ENCODE measurements around the gene BCOR. TPM values are rescaled to one million over a fixed set of nuclear protein-coding genes. Genes with fewer than 3 reads are reported as not detected.

Gene BCOR
- total and polyA plus RNA-seq, 4 donors = 5.6 to 23.0 (median 11.0) TPM

DNA sequence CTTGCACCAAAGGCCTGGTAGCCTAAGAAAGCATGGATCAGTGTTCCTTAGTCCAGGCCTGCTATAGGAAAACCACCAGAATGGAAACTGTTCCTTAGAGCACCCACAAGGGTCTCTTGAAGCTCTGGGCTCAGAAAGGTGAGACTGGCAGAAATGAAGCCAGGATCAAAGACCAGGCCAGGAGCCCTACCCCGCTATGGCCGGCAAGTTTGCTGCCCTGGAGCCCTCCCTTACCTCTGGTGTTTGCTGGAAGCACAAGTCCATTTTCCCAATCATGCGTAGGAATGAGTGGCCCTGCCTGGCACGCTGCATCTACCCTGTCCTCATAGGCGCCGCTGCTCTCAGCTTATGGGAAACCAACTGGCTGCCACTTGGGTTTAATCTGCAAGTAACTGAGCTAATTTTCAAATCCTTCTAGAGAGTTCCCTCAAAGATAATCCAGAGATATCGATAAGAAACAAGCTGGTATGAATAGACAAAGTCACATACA is 37.4 kb downstream of the BCOR start:
- WGBS = 96% methylated on average over 7 of the region's 7 CpGs
- TF ChIP-seq HNF4A (conservative IDR thresholded peaks at IDR 0.05) (no peak), RAD21 (IDR thresholded peaks at IDR 0.05) (no peak)
- TF ChIP-seq, protein P1, sequence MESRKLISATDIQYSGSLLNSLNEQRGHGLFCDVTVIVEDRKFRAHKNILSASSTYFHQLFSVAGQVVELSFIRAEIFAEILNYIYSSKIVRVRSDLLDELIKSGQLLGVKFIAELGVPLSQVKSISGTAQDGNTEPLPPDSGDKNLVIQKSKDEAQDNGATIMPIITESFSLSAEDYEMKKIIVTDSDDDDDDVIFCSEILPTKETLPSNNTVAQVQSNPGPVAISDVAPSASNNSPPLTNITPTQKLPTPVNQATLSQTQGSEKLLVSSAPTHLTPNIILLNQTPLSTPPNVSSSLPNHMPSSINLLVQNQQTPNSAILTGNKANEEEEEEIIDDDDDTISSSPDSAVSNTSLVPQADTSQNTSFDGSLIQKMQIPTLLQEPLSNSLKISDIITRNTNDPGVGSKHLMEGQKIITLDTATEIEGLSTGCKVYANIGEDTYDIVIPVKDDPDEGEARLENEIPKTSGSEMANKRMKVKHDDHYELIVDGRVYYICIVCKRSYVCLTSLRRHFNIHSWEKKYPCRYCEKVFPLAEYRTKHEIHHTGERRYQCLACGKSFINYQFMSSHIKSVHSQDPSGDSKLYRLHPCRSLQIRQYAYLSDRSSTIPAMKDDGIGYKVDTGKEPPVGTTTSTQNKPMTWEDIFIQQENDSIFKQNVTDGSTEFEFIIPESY (IDR thresholded peaks at IDR 0.05) = no peak
- TF ChIP-seq, protein P2, sequence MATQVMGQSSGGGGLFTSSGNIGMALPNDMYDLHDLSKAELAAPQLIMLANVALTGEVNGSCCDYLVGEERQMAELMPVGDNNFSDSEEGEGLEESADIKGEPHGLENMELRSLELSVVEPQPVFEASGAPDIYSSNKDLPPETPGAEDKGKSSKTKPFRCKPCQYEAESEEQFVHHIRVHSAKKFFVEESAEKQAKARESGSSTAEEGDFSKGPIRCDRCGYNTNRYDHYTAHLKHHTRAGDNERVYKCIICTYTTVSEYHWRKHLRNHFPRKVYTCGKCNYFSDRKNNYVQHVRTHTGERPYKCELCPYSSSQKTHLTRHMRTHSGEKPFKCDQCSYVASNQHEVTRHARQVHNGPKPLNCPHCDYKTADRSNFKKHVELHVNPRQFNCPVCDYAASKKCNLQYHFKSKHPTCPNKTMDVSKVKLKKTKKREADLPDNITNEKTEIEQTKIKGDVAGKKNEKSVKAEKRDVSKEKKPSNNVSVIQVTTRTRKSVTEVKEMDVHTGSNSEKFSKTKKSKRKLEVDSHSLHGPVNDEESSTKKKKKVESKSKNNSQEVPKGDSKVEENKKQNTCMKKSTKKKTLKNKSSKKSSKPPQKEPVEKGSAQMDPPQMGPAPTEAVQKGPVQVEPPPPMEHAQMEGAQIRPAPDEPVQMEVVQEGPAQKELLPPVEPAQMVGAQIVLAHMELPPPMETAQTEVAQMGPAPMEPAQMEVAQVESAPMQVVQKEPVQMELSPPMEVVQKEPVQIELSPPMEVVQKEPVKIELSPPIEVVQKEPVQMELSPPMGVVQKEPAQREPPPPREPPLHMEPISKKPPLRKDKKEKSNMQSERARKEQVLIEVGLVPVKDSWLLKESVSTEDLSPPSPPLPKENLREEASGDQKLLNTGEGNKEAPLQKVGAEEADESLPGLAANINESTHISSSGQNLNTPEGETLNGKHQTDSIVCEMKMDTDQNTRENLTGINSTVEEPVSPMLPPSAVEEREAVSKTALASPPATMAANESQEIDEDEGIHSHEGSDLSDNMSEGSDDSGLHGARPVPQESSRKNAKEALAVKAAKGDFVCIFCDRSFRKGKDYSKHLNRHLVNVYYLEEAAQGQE (IDR thresholded peaks at IDR 0.05) = no peak
- H3K36me3 ChIP-seq (ENCODE audit: control insufficient read depth in 4 of 4, insufficient read depth in 3 of 4, low read depth in 1 of 4, low read length in 3 of 4) = peaks cover 15 to 40% (median 22%) of the 10 kb centered on the region in 4 donors
- H3K9me3 ChIP-seq (ENCODE audit: control insufficient read depth in 4 of 4, low read length in 3 of 4) = no peaks in the 10 kb centered on the region
- H3K27me3 ChIP-seq (ENCODE audit: control insufficient read depth in 4 of 4, insufficient read depth in 4 of 4, low read length in 3 of 4) = no peaks in the 10 kb centered on the region
- no peak overlapping the region for H3K9ac ChIP-seq (ENCODE audit: low read depth in 1 of 2, low read length in 2 of 2)
- no peak for DNase-seq (ENCODE audit: low spot score)
- H3K4me1 ChIP-seq (ENCODE audit: control insufficient read depth in 4 of 4, insufficient read depth in 4 of 4, low read length in 3 of 4) = no peaks in the 10 kb centered on the region
- H3K4me3 ChIP-seq (ENCODE audit: low read depth in 1 of 3, low read length in 3 of 3) = no peak overlapping the region
- H3K27ac ChIP-seq (ENCODE audit: low read depth in 1 of 2, low read length in 2 of 2) = no peak overlapping the region

DNA sequence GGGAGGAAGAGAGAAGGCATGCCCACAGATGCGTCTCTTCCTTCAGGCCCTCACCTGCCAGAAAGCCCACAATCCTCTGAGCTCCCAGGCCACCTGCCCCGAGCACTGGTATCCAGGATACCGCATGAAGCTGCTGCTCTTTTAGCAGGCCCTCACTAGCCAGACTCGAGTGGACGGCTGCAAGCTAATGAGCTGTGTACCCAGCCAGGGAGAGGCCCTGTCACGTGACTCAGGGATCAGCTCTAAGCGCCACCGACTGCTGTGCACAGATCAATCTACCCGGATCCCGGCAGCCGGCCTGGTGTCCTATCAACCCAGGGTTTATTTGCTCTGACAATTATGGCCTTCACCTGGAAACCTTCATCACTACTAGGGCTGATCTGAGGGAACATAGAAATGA is 39.0 kb downstream of the BCOR start:
- H3K36me3 ChIP-seq (ENCODE audit: control insufficient read depth in 4 of 4, insufficient read depth in 3 of 4, low read depth in 1 of 4, low read length in 3 of 4) = peaks cover 16 to 50% (median 33%) of the 10 kb centered on the region in 4 donors
- H3K27me3 ChIP-seq (ENCODE audit: control insufficient read depth in 4 of 4, insufficient read depth in 4 of 4, low read length in 3 of 4) = no peaks in the 10 kb centered on the region
- TF ChIP-seq RAD21 (IDR thresholded peaks at IDR 0.05) (peak in 1 of 2 donors; percentile 33), RXRA (IDR thresholded peaks at IDR 0.05) (peak in 1 of 2 donors; percentile 47), HNF4A (conservative IDR thresholded peaks at IDR 0.05) (peak in 1 of 2 donors; percentile 41), GABPA (IDR thresholded peaks at IDR 0.05 in 1 of 2, conservative IDR thresholded peaks at IDR 0.05 in 1 of 2) (no peak)
- H3K4me1 ChIP-seq (ENCODE audit: control insufficient read depth in 4 of 4, insufficient read depth in 4 of 4, low read length in 3 of 4) = no peaks in the 10 kb centered on the region
- no peak for DNase-seq (ENCODE audit: low spot score)
- H3K4me3 ChIP-seq (ENCODE audit: low read depth in 1 of 3, low read length in 3 of 3) = no peak overlapping the region
- H3K27ac ChIP-seq (ENCODE audit: low read depth in 1 of 2, low read length in 2 of 2) = no peak overlapping the region
- H3K9ac ChIP-seq (ENCODE audit: low read depth in 1 of 2, low read length in 2 of 2) = no peak overlapping the region
- 44% methylated on average over 11 of the region's 11 CpGs for whole genome bisulfite sequencing
- H3K9me3 ChIP-seq (ENCODE audit: control insufficient read depth in 4 of 4, low read length in 3 of 4) = no peaks in the 10 kb centered on the region

DNA sequence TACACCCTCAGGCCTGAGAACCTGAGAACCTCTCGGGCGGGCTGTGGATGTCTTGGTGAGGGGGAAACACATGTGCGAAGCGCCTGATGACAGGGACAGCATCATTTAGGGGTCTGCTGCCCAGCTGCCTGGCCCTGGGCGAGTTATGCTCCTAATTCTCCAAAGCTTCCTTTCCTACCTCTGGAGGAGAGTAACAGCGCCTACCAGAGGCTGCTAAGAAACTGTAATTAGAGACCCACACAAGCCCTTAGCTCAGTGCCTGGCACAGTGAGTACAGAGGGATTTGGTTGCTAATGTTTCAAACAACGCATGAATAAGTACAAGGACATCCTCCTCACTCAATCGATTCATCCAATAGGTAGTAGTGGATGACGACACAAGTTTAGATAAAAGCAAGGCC is 40.4 kb downstream of the BCOR start:
- peaks cover 8 to 49% (median 37%) of the 10 kb centered on the region in 4 donors for H3K36me3 ChIP-seq (ENCODE audit: control insufficient read depth in 4 of 4, insufficient read depth in 3 of 4, low read depth in 1 of 4, low read length in 3 of 4)

More for the DNA sequence above, 40.4 kb downstream of the BCOR start:
- Histone ChIP-seq H3K9ac (ENCODE audit: low read depth in 1 of 2, low read length in 2 of 2) (no peak overlapping the region), H3K4me1 (ENCODE audit: control insufficient read depth in 4 of 4, insufficient read depth in 4 of 4, low read length in 3 of 4) (no peaks in the 10 kb centered on the region), H3K4me3 (ENCODE audit: low read depth in 1 of 3, low read length in 3 of 3) (no peak overlapping the region), H3K9me3 (ENCODE audit: control insufficient read depth in 4 of 4, low read length in 3 of 4) (peaks cover 0 to 5% (median 0%) of the 10 kb centered on the region in 4 donors), H3K27ac (ENCODE audit: low read depth in 1 of 2, low read length in 2 of 2) (no peak overlapping the region), H3K27me3 (ENCODE audit: control insufficient read depth in 4 of 4, insufficient read depth in 4 of 4, low read length in 3 of 4) (no peaks in the 10 kb centered on the region)
- no peak for DNase-seq (ENCODE audit: low spot score)
- TF ChIP-seq RAD21 (IDR thresholded peaks at IDR 0.05) = no peak
- no peak for TF ChIP-seq YY1 (IDR thresholded peaks at IDR 0.05)
- no peak for TF ChIP-seq RXRA (IDR thresholded peaks at IDR 0.05)
- no peak for TF ChIP-seq FOXA1 (IDR thresholded peaks at IDR 0.05)
- TF ChIP-seq, protein P1 (IDR thresholded peaks at IDR 0.05) = no peak
- no peak for TF ChIP-seq NR2F2 (IDR thresholded peaks at IDR 0.05)
- no peak for TF ChIP-seq HNF4A (conservative IDR thresholded peaks at IDR 0.05)
- no peak for TF ChIP-seq HNF4G (IDR thresholded peaks at IDR 0.05)
- no peak for TF ChIP-seq TAF1 (conservative IDR thresholded peaks at IDR 0.05)
- TF ChIP-seq, protein P2 (IDR thresholded peaks at IDR 0.05) = no peak
- no peak for TF ChIP-seq SP1 (IDR thresholded peaks at IDR 0.05)
- 96% methylated on average over 9 of the region's 9 CpGs for WGBS
